OCI-LY3 (cell line): ENCODE results near the gene PEX7.

Experiments used
- H2AFZ ChIP-seq: fragments of 200-600, 300-600 bp; shearing (Covaris generic); 2 replicates; pipeline ENCODE4 v1.6.0; 2014; ENCODE audit warnings: antibody characterized with exemption, low read depth, low read length
- H3K27ac ChIP-seq: fragments of 200-600, 300-600 bp; sonication (generic); 2 replicates; pipeline ENCODE4 v1.5.1; 2014; ENCODE audit warnings: mild to moderate bottlenecking, low read length, moderate library complexity, mixed read lengths
- H3K27me3 ChIP-seq: fragments of 200-600, 300-600 bp; sonication (generic); 2 replicates; pipeline ENCODE4 v1.6.1; 2014; ENCODE audit warnings: low read depth, low read length, mixed read lengths
- H3K36me3 ChIP-seq: fragments of 200-600, 300-600 bp; sonication (generic); replicated peaks from 2 replicates; pipeline ENCODE3; 2014; ENCODE audit warnings: low read depth, low read length, mixed read lengths
- H3K4me1 ChIP-seq: fragments of 300-600, 200-600 bp; sonication (generic); 2 replicates; pipeline ENCODE4 v1.6.1; 2014; ENCODE audit warnings: low read length, mixed read lengths
- H3K4me2 ChIP-seq: fragments of 200-600, 300-600 bp; sonication (generic); 2 replicates; pipeline ENCODE4 v1.6.1; 2014; ENCODE audit warnings: low read length, mixed read lengths
- H3K4me3 ChIP-seq: fragments of 300-600, 200-600 bp; sonication (generic); 2 replicates; pipeline ENCODE4 v1.5.1; 2014; ENCODE audit warnings: antibody characterized with exemption, mild to moderate bottlenecking, low read length, moderate library complexity
- H3K79me2 ChIP-seq: fragments of 300-600, 200-600 bp; shearing (Covaris generic); 2 replicates; pipeline ENCODE4 v1.6.1; 2014; ENCODE audit warnings: mild to moderate bottlenecking, low read length, mixed read lengths
- H3K9ac ChIP-seq: fragments of 300-600, 200-600 bp; shearing (Covaris generic); 2 replicates; pipeline ENCODE4 v1.6.0; 2014; ENCODE audit warnings: mild to moderate bottlenecking, low read length, moderate library complexity
- H3K9me3 ChIP-seq: fragments of 200-600, 300-600 bp; shearing (Covaris generic); 2 replicates; pipeline ENCODE4 v1.6.1; 2014; ENCODE audit warnings: low read length, mixed read lengths; ENCODE audit not compliant: insufficient read depth
- H4K20me1 ChIP-seq: fragments of 200-600, 300-600 bp; sonication (generic); 2 replicates; pipeline ENCODE4 v1.6.1; 2016; ENCODE audit warnings: low read length, mixed read lengths; ENCODE audit not compliant: insufficient read depth
- CTCF ChIP-seq: fragments of 200-600, 300-600 bp; sonication (generic); IDR thresholded peaks from 2 replicates; pipeline ENCODE4 v1.5.1; 2014; ENCODE audit warnings: antibody characterized with exemption, low read length, low read depth
- EZH2phosphoT487 ChIP-seq: fragments of 200-600 bp; shearing (Covaris generic); IDR thresholded peaks from 2 replicates; pipeline ENCODE4 v1.6.1; 2018; ENCODE audit warnings: antibody characterized with exemption, mixed run types, low read depth

The PEX7 gene

DNA sequence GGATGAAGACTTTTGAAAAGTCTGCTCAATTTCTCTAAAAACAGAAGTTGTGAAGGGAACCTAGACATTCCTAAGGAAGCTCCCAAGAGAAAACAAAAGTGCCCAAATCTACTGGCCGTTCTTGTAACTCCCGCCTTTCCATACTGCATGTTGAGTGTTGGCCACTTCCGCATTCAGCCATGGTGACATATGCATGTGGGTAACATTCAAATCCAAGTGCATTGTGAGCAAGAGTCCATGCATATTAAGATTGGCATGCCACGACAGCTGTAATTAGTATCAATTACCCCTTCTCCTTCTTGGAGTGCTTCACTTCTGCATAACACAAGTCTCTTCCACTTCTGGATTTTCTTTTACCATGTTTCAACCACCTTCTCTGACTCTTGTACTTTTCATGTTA, 108.1 kb downstream of the PEX7 start:
- no peak for TF ChIP-seq CTCF
- no peak for TF ChIP-seq EZH2phosphoT487
- H3K4me1 ChIP-seq: no peaks in the 10 kb centered on the region
- no peaks in the 10 kb centered on the region for H3K27me3 ChIP-seq

GRCh38 chr6:136932599-136932998, 110.2 kb downstream of the PEX7 start:
- H2AFZ ChIP-seq: no peak overlapping the region
- H3K27ac ChIP-seq: no peak overlapping the region
- no peak overlapping the region for H3K4me2 ChIP-seq
- no peaks in the 10 kb centered on the region for H3K4me1 ChIP-seq
- no peaks in the 10 kb centered on the region for H3K36me3 ChIP-seq
- no peaks in the 10 kb centered on the region for H3K27me3 ChIP-seq
- H3K4me3 ChIP-seq: no peak overlapping the region
- no peaks in the 10 kb centered on the region for H3K79me2 ChIP-seq
- no peaks in the 10 kb centered on the region for H4K20me1 ChIP-seq
- no peak overlapping the region for H3K9ac ChIP-seq
- TF ChIP-seq EZH2phosphoT487: no peak
- no peak for TF ChIP-seq CTCF
- H3K9me3 ChIP-seq: no peaks in the 10 kb centered on the region

More for the DNA sequence above, 108.1 kb downstream of the PEX7 start:
- no peak overlapping the region for H3K4me2 ChIP-seq
- no peak overlapping the region for H3K27ac ChIP-seq
- H4K20me1 ChIP-seq: no peaks in the 10 kb centered on the region
- no peaks in the 10 kb centered on the region for H3K36me3 ChIP-seq
- no peak overlapping the region for H3K9ac ChIP-seq
- H2AFZ ChIP-seq: no peak overlapping the region
- H3K4me3 ChIP-seq: no peak overlapping the region
- H3K79me2 ChIP-seq: no peaks in the 10 kb centered on the region
- no peaks in the 10 kb centered on the region for H3K9me3 ChIP-seq

- Histone ChIP-seq H4K20me1 (no peaks in the 10 kb centered on the region), H3K27ac (no peak overlapping the region), H3K4me1 (peaks cover 8% of the 10 kb centered on the region), H2AFZ (no peak overlapping the region), H3K4me3 (no peak overlapping the region), H3K4me2 (no peak overlapping the region), H3K9ac (no peak overlapping the region), H3K79me2 (no peaks in the 10 kb centered on the region), H3K9me3 (no peaks in the 10 kb centered on the region), H3K36me3 (no peaks in the 10 kb centered on the region), H3K27me3 (no peaks in the 10 kb centered on the region)
- TF ChIP-seq CTCF: no peak
- no peak for TF ChIP-seq EZH2phosphoT487
Observed at GRCh38 chr6:136945072-136945471, 122.7 kb downstream of the PEX7 start.

GRCh38 chr6:136945711-136946121, 123.3 kb downstream of the PEX7 start:
- Histone ChIP-seq H3K4me2 (no peak overlapping the region), H3K36me3 (no peaks in the 10 kb centered on the region), H3K4me1 (peaks cover 8% of the 10 kb centered on the region), H3K27me3 (no peaks in the 10 kb centered on the region), H4K20me1 (no peaks in the 10 kb centered on the region), H2AFZ (no peak overlapping the region), H3K4me3 (no peak overlapping the region), H3K27ac (no peak overlapping the region), H3K9ac (no peak overlapping the region), H3K79me2 (no peaks in the 10 kb centered on the region), H3K9me3 (no peaks in the 10 kb centered on the region)
- TF ChIP-seq CTCF (no peak), EZH2phosphoT487 (no peak)
